Daoy (cell line): ENCODE data around the gene ZNF107. TPM values are rescaled to one million over a fixed set of nuclear protein-coding genes. Genes with fewer than 3 reads are reported as not detected.
A peak's percentile ranks its signal among the peaks of the same experiment; 100 is the strongest.
"Not testable (repeated sequence)": the region's sequence is repeated elsewhere in the genome, so short reads cannot be mapped to it uniquely, and the experiment has no call there.

Experiments
- DNase-seq: peaks from one replicate; pipeline ENCODE4 v3.0.0-alpha.2; 2015; ENCODE audit warnings: low read depth
- total RNA-seq: library from RNA; depleted of rRNA; stranded (reverse); fragments of >200 nt; shearing (Covaris generic); gene quantifications from 2 replicates; pipeline ENCODE4 v1.2.3, GENCODE V29; 2014; rRNA removed

ZNF107 gene
- total RNA-seq, 1 experiment from 2014 or later, result 6.4 TPM

DNA sequence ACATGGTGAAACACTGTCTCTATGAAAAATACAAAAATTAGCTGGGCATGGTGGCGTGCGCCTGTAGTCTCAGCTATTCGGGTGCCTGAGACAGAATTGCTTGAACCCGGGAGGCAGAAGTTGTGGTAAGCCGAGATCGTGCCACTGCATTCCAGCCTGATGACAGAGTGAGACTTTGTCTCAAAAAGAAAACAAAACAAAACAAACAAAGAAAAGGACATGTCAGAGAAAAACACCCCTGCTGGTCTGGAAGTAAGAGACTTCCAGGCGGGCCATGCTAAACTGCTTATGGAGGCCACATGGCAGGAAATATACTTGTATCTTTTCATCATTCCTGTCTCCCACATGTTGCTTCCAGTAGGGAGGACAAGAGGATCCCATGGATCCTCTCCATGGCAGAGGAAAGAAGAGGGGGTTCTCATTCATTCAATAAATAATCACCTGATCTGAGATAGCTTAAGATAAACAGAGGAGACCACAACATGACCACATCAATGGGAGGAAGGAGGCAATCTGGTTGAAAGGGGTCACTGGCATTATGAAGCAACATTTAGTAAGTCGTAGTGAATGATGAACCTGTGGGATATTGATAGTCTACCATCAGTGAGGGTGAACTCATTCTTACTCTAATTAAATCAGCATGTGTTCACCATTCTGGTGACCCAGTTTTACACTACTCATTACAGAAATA is 67.8 kb downstream of the ZNF107 start:
- DNase-seq, result peak; percentile 14

DNA sequence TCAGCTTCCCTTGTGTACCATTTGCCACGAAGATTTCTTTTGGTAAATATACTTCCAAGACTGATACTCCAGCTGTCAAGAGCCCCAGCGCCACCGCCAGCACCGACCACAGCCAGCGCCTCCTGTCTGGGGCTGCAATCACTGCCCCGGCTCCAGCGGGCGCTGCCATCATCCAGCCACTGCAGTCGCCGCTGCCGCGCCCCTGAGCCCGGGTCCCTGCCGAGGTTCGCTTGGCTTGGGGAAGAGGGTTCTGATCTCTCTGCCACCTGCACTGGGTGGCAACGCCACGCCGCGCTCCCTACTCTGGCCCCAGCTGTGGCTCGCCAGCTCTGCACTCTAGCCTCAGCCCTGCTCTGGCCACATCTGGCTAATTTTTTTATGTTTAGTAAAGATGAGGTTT is 70.6 kb downstream of the ZNF107 start:
- DNase-seq, result no peak

DNA sequence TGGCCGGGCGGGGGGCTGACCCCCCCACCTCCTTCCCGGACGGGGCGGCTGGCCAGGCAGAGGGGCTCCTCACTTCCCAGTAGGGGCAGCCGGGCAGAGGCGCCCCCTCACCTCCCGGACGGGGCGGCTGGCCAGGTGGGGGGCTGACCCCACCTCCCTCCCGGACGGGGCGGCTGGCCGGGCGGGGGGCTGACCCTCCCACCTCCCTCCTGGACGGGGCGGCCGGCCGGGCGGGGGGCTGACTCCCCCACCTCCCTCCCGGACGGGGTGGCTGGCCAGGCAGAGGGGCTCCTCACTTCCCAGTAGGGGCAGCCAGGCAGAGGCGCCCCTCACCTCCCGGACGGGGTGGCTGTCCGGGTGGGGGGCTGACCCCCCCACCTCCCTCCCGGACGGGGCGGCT is 72.5 kb downstream of the ZNF107 start:
- not testable (repeated sequence) for DNase-seq

DNA sequence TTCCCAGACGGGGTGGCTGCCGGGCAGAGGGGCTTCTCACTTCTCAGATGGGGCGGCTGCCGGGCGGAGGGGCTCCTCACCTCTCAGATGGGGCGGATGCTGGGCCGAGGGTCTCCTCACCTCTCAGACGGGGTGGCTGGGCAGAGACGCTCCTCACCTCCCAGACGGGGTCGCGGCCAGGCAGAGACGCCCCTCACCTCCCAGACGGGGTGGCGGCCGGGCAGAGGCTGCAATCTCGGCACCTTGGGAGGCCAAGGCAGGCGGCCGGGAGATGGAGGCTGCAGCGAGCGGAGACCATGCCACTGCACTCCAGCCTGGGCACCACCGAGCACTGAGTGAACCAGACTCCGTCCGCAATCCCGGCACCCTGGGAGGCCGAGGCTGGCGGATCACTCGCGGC is 73.0 kb downstream of the ZNF107 start:
- not testable (repeated sequence) for DNase-seq

DNA sequence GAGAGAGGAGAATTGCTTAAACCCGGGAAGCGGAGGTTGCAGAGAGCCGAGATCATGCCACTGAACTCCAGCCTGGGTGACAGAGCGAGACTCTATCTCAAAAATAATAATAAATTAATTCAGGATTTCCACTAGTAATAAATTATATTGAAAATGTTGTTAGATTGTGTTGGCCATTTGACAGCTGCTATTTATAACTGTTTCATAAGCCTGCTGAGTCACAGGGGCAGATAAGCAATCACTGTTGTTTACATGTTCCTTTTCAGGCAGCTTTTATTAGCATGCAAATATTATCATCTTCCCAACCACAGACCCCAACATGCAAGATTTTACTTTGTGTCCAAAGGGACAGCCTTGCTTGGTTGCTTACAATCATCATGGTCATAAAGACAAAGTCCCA is 78.7 kb downstream of the ZNF107 start:
- no peak for DNase-seq

DNA sequence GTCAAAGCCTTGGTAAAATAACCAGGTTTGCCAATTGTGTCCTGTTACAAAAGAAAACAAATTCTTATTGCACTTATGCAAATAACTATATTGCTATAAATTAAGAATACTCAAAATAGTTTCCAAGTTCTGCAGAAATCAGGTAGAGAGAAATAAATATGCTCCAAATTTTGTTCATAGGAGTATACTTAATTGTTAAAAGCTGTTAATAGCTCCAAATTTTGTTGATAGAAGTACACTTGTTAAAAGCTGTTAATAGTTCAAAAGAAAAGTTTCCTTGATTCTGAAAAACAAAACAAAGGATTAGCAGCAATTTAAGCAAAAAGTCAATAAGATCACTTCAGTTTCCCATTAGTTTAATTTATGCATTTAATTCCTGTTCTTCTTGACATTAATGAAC is 81.9 kb downstream of the ZNF107 start:
- DNase-seq, result no peak

DNA sequence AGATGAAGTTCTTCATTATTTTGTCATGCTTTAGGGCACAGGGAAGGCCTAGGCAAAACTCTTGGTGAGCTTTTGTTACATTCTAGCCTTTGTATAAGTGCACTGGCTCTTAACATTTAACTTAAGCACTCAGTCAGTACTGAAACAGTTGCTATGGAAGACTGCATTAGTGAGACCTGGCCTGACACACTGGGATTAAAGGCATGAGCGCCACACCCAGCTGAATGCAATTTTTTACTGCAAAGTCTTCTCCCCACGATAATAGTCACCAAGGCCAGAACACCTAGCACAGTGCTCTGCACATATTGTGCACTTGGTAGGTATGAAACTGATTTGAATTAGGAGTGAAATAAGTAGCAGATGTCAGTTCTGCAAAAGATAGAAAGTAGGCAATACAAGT is 87.1 kb downstream of the ZNF107 start:
- DNase-seq, result no peak

DNA sequence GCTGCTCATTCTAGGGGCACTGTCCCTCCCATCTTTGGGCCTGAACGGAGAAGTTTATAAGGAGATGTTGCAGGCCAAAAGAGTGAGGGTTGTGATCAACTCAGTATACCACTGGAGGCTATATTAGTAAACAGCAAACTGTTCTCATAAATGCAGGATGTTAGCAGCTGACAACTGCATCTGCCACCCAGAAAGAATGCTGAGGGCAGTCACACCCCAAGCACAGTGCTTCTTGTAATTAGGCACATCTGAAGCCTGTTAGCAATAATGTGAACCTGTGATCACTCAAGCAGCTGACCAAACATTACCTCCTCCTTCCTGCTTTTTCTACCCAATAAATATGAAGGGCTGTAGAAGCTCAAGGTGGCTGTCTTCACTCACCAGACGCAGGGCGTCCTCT is 89.9 kb downstream of the ZNF107 start:
- DNase-seq, result no peak

DNA sequence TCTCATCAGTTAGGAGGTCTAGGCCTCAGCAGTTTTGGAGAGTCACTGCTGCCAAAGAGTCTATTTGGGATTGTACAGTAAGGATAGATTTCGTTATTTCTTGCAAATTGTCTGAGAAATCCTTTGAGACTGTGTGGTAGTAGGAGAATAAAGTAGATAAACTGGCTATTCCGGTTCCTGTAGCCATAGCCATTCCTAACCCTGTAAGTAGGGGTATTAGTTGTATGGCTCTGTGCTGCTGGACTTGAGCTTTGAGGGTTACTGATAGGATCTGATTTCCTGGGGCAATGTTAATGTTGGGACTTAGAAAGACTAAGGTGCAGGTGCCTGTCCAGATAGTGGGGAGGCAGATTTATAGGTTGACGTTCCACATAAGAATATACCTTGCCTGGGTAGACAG is 92.2 kb downstream of the ZNF107 start:
- no peak for DNase-seq

Other genes with a start within 250 kb of the ZNF107 start
- gene ZNF680, start 103.1 kb upstream of the ZNF107 start, total RNA-seq, result 21.9 and 23.0 TPM in 2 replicates
- 15.8 and 30.6 TPM in 2 replicates for gene ZNF138, start 128.3 kb downstream of the ZNF107 start, total RNA-seq
- 10.4 and 15.7 TPM in 2 replicates for gene ZNF273, start 237.1 kb downstream of the ZNF107 start, total RNA-seq